Endodermal cell (in vitro differentiated cells): ENCODE results near the gene LAMB3. TPM values are rescaled to one million over a fixed set of nuclear protein-coding genes. Genes with fewer than 3 reads are reported as not detected.

Experiments used
- DNase-seq: peaks from one replicate; pipeline ENCODE4 v3.0.0-alpha.2; 2017
- H3K27ac ChIP-seq: 2 replicates; pipeline ENCODE4 v1.5.1; 2013; ENCODE audit warnings: mild to moderate bottlenecking, low read depth, low read length, moderate library complexity
- H3K27me3 ChIP-seq: 2 replicates; pipeline ENCODE4 v1.6.1; 2013; ENCODE audit warnings: mild to moderate bottlenecking, low read length, moderate library complexity; ENCODE audit not compliant: insufficient read depth, control insufficient read depth, poor library complexity, severe bottlenecking
- H3K36me3 ChIP-seq: 2 replicates; pipeline ENCODE4 v1.7.0; 2013; ENCODE audit warnings: mild to moderate bottlenecking, low read length, moderate library complexity; ENCODE audit not compliant: control insufficient read depth, insufficient read depth
- H3K4me1 ChIP-seq: one replicate; pipeline ENCODE4 v1.7.0; 2013; ENCODE audit warnings: low read length; ENCODE audit not compliant: control insufficient read depth, insufficient read depth
- H3K4me3 ChIP-seq: 2 replicates; pipeline ENCODE4 v1.5.1; 2013; ENCODE audit warnings: mild to moderate bottlenecking, low read length, moderate library complexity
- H3K9ac ChIP-seq: 2 replicates; pipeline ENCODE4 v1.6.1; 2013; ENCODE audit warnings: mild to moderate bottlenecking, low read length, moderate library complexity; ENCODE audit not compliant: poor library complexity, severe bottlenecking; ENCODE audit errors: extremely low read depth
- H3K9me3 ChIP-seq: 2 replicates; pipeline ENCODE4 v1.6.1; 2013; ENCODE audit warnings: mild to moderate bottlenecking, low read length, moderate library complexity; ENCODE audit not compliant: control insufficient read depth
- H3K27ac Mint-ChIP-seq: 2 replicates; pipeline ENCODE4 v1.8.0; 2020; ENCODE audit warnings: mixed read lengths
- H3K27me3 Mint-ChIP-seq: 2 replicates; pipeline ENCODE4 v1.8.0; 2021; ENCODE audit warnings: mild to moderate bottlenecking, mixed read lengths; ENCODE audit not compliant: insufficient read depth
- H3K36me3 Mint-ChIP-seq: 2 replicates; pipeline ENCODE4 v1.8.0; 2020; ENCODE audit warnings: low read depth, mixed read lengths
- H3K4me1 Mint-ChIP-seq: 2 replicates; pipeline ENCODE4 v1.8.0; 2020; ENCODE audit warnings: mixed read lengths
- H3K4me3 Mint-ChIP-seq: 2 replicates; pipeline ENCODE4 v1.8.0; 2020; ENCODE audit warnings: mild to moderate bottlenecking, moderate library complexity, mixed read lengths
- H3K9me3 Mint-ChIP-seq: 2 replicates; pipeline ENCODE4 v1.8.0; 2020; ENCODE audit warnings: mild to moderate bottlenecking, mixed read lengths
- WGBS, 2 experiments: methylation state at CpG; one replicate each; pipeline versions ENCODE4 v1.1.5 to v1.1.7; 2013; ENCODE audit warnings: missing lambda C conversion rate in 2 of 2, mixed read lengths in 1 of 2; ENCODE audit not compliant: insufficient coverage in 1 of 2, insufficient read length in 1 of 2; 5-methylcytosine and 5-hydroxymethylcytosine counted together
- total RNA-seq, 2 donors: library from RNA; stranded (reverse); fragmentation: NEBNext Ultra II Directional in 1 of 2; extraction: Animal tissue kit (Norgen Biotek cat#: 25700) in 1 of 2; gene quantifications; 2 replicates in 1 of 2; 3 replicates in 1 of 2; pipeline ENCODE4 v1.2.1, GENCODE V29; 2021
- TF ChIP-seq, protein P1 (sequence below): fragments of 200-600 bp; sonication (generic); conservative IDR thresholded peaks from 2 replicates; pipeline ENCODE4 v1.5.0; 2021; ENCODE audit warnings: antibody characterized with exemption, mild to moderate bottlenecking

LAMB3 gene
- total RNA-seq, 2 donors from 2014 or later: 0.53 to 1.9 TPM

DNA sequence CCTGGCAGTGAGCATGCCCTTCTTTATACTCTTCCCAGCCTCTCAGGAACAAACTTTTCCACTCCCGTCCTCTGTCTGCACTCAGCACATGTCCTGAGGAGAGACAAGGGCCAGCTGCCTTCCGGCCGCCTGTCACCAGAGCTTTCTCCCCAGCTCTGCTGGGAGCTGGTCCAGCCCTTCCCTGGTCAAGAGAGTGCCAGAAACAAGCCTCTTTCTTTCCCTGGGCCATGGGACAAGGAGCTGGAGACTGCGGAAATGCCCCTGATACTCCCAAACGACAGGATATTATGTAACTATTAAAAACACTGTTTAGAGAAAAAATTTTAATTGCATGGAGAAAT, 10.4 kb downstream of the LAMB3 start:
- H3K27ac ChIP-seq: no peak overlapping the region
- Mint-ChIP-seq H3K36me3 (no peaks in the 10 kb centered on the region), H3K4me1 (no peaks in the 10 kb centered on the region), H3K27me3 (peaks cover 5% of the 10 kb centered on the region), H3K9me3 (no peaks in the 10 kb centered on the region), H3K4me3 (no peak overlapping the region), H3K27ac (no peak overlapping the region)
- no peak overlapping the region for H3K4me3 ChIP-seq
- TF ChIP-seq, protein P1, sequence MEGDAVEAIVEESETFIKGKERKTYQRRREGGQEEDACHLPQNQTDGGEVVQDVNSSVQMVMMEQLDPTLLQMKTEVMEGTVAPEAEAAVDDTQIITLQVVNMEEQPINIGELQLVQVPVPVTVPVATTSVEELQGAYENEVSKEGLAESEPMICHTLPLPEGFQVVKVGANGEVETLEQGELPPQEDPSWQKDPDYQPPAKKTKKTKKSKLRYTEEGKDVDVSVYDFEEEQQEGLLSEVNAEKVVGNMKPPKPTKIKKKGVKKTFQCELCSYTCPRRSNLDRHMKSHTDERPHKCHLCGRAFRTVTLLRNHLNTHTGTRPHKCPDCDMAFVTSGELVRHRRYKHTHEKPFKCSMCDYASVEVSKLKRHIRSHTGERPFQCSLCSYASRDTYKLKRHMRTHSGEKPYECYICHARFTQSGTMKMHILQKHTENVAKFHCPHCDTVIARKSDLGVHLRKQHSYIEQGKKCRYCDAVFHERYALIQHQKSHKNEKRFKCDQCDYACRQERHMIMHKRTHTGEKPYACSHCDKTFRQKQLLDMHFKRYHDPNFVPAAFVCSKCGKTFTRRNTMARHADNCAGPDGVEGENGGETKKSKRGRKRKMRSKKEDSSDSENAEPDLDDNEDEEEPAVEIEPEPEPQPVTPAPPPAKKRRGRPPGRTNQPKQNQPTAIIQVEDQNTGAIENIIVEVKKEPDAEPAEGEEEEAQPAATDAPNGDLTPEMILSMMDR: no peak
- H3K36me3 ChIP-seq: no peaks in the 10 kb centered on the region
- H3K4me1 ChIP-seq: no peaks in the 10 kb centered on the region
- 40 to 90% methylated on average over 1 to 4 of the region's 5 CpGs for WGBS, 2 experiments
- H3K27me3 ChIP-seq: no peaks in the 10 kb centered on the region
- H3K9me3 ChIP-seq: no peaks in the 10 kb centered on the region
- H3K9ac ChIP-seq: no peak overlapping the region
- DNase-seq: no peak

DNA sequence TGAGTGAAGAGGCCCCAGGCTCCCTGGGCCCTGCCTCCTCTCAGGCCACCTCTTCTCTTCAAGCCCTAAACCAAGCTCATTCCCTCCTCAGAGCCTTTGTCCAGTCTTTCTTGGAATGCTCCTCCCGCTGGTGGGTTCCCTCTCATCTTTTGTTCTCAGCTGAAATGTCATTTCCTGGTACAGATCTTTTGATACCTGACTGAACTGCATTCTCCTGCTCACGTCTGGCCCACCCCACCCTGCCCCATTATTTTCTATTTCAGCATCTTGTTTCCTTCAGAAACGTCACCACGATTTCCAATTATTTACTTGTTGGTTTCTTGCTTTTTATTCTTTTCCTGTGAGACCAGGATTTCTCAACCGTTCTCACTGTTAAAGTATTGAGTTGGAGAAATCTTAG, 16.4 kb downstream of the LAMB3 start:
- Mint-ChIP-seq H3K4me1 (no peaks in the 10 kb centered on the region), H3K4me3 (no peak overlapping the region), H3K27me3 (peaks cover 5% of the 10 kb centered on the region), H3K9me3 (no peaks in the 10 kb centered on the region), H3K36me3 (no peaks in the 10 kb centered on the region), H3K27ac (no peak overlapping the region)
- no peak overlapping the region for H3K27ac ChIP-seq
- H3K4me3 ChIP-seq: no peak overlapping the region
- no peak overlapping the region for H3K9ac ChIP-seq
- DNase-seq: no peak
- H3K9me3 ChIP-seq: no peaks in the 10 kb centered on the region
- H3K27me3 ChIP-seq: no peaks in the 10 kb centered on the region
- no peaks in the 10 kb centered on the region for H3K36me3 ChIP-seq
- TF ChIP-seq, protein P1: no peak
- WGBS, 2 experiments: 79 to 85% methylated on average over 5 of the region's 5 CpGs
- no peaks in the 10 kb centered on the region for H3K4me1 ChIP-seq

DNA sequence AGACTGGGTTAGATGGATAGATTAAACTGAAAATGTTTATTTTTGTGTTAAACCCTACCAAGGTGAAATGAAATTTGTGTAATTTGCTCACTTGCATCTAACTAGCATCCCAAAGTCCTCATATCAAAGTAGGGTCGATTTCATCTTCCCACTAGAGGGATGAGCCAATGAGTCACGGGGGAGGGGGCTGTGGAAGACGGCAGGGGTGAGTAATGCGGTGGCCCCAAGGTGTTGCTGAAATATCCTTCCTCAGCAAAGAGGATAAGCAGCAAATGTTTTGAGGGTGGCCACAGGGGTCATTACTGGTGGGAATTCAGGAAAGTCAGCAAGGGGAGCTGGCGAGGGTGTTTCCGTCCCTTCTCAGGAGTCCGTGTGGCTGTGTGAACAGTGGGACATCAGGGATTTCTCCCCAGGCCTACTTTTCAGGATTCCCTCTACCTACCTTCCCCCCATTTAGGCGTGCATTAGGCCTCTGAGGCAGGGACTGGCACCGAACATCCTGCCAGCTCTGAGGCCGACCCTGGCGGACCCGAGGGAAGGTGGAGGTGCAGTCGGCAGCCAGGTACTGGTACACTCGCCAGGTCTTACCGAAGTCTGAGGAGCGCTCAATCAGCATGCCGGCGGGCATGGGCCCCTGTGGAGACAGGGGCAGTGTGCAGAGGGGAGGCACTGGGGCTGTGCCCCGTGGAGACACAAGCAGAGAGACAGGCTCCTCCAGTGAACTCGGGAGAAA, 18.1 kb downstream of the LAMB3 start:
- H3K4me1 ChIP-seq: no peaks in the 10 kb centered on the region
- WGBS, 2 experiments: 92 to 94% methylated on average over 9 to 20 of the region's 20 CpGs
- no peak overlapping the region for H3K27ac Mint-ChIP-seq
- H3K36me3 ChIP-seq: no peaks in the 10 kb centered on the region
- H3K4me3 ChIP-seq: no peak overlapping the region
- H3K9ac ChIP-seq: no peak overlapping the region
- H3K9me3 Mint-ChIP-seq: no peaks in the 10 kb centered on the region
- no peak for DNase-seq
- no peaks in the 10 kb centered on the region for H3K4me1 Mint-ChIP-seq
- H3K27ac ChIP-seq: no peak overlapping the region
- H3K9me3 ChIP-seq: no peaks in the 10 kb centered on the region
- no peak overlapping the region for H3K4me3 Mint-ChIP-seq
- no peaks in the 10 kb centered on the region for H3K36me3 Mint-ChIP-seq
- H3K27me3 Mint-ChIP-seq: peaks cover 11% of the 10 kb centered on the region
- H3K27me3 ChIP-seq: peaks cover 2% of the 10 kb centered on the region
- TF ChIP-seq, protein P1: no peak
